SK-N-SH (cell line): ENCODE results near the gene PPP1R37. TPM values are rescaled to one million over a fixed set of nuclear protein-coding genes. Genes with fewer than 3 reads are reported as not detected.

Experiments
- CTCF ChIA-PET: fragments of 300-600, 350-600 bp; formaldehyde crosslinking; extraction: SDS; loops from one replicate; lab custom pipeline; 2021; lab: Yijun Ruan, JAX
- POLR2A ChIA-PET: fragments of 350-600 bp; sonication (Branson Sonifier 250); formaldehyde crosslinking; extraction: SDS; loops from one replicate; lab custom pipeline; 2020; ENCODE audit warnings: antibody characterized with exemption, inconsistent platforms; lab: Yijun Ruan, JAX
- DNase-seq: peaks from one replicate; pipeline ENCODE4 v3.0.0; 2012
- H2AFZ ChIP-seq: fragments of 200-600 bp; sonication (generic); 2 replicates; pipeline ENCODE4 v1.8.1; 2016; ENCODE audit warnings: antibody characterized with exemption, mild to moderate bottlenecking, low read depth
- H3F3A ChIP-seq: fragments of 200-600 bp; sonication (generic); replicated peaks from 2 replicates; pipeline ENCODE3; 2016; ENCODE audit warnings: antibody characterized with exemption, mild to moderate bottlenecking; ENCODE audit not compliant: insufficient read depth
- H3K27ac ChIP-seq, 2 experiments: fragments of 200-500 bp in 1 of 2; fragments of 200-600 bp in 1 of 2; sonication (Bioruptor generic) in 1 of 2; sonication (generic), shearing (Covaris generic) in 1 of 2; 2 replicates each; pipeline versions ENCODE4 v1.5.1 to v1.6.1; 2014 to 2016; ENCODE audit warnings: low read depth in 2 of 2, inconsistent platforms in 1 of 2, low read length in 1 of 2, mild to moderate bottlenecking in 1 of 2, mixed read lengths in 1 of 2
- H3K27me3 ChIP-seq: fragments of 200-600 bp; sonication (generic), shearing (Covaris generic); 2 replicates; pipeline ENCODE4 v1.6.1; 2016; ENCODE audit warnings: mixed run types; ENCODE audit not compliant: insufficient read depth
- H3K36me3 ChIP-seq, 2 experiments: fragments of 200-500 bp in 1 of 2; fragments of 200-600 bp in 1 of 2; sonication (Bioruptor generic) in 1 of 2; sonication (generic) in 1 of 2; replicated peaks in 1 of 2; 2 replicates each; pipeline versions ENCODE3 to v1.5.1; 2014 to 2016; ENCODE audit warnings: low read length in 1 of 2, mild to moderate bottlenecking in 1 of 2; ENCODE audit not compliant: insufficient read depth in 2 of 2, control insufficient read depth in 1 of 2
- H3K4me1 ChIP-seq, 2 experiments: fragments of 200-500 bp in 1 of 2; fragments of 200-600 bp in 1 of 2; sonication (Bioruptor generic) in 1 of 2; sonication (generic), shearing (Covaris generic) in 1 of 2; 2 replicates each; pipeline versions ENCODE4 v1.5.1 to v1.6.1; 2014 to 2016; ENCODE audit warnings: low read depth in 1 of 2, low read length in 1 of 2, mixed run types in 1 of 2; ENCODE audit not compliant: insufficient read depth in 2 of 2, control insufficient read depth in 1 of 2
- H3K4me2 ChIP-seq: fragments of 200-600 bp; sonication (generic), shearing (Covaris generic); 2 replicates; pipeline ENCODE4 v1.6.1; 2017; ENCODE audit warnings: mixed run types
- H3K4me3 ChIP-seq, 2 experiments: fragments of 200-500 bp in 1 of 2; fragments of 200-600 bp in 1 of 2; sonication (Bioruptor generic) in 1 of 2; sonication (generic), shearing (Covaris generic) in 1 of 2; 2 replicates each; pipeline versions ENCODE4 v1.5.1 to v1.8.1; 2014 to 2016; ENCODE audit warnings: low read depth in 2 of 2, inconsistent platforms in 1 of 2, low read length in 1 of 2, mild to moderate bottlenecking in 1 of 2, mixed read lengths in 1 of 2, moderate library complexity in 1 of 2
- H3K79me2 ChIP-seq: fragments of 200-600 bp; sonication (generic); 2 replicates; pipeline ENCODE4 v1.8.1; 2017; ENCODE audit warnings: mild to moderate bottlenecking; ENCODE audit not compliant: insufficient read depth
- H3K9ac ChIP-seq: fragments of 200-600 bp; sonication (generic); 2 replicates; pipeline ENCODE4 v1.6.1; 2017; ENCODE audit warnings: mixed run types
- H3K9me2 ChIP-seq: fragments of 200-600 bp; sonication (generic); 2 replicates; pipeline ENCODE4 v1.6.1; 2017; ENCODE audit warnings: mixed run types
- H3K9me3 ChIP-seq: fragments of 200-600 bp; sonication (generic); 2 replicates; pipeline ENCODE4 v1.6.1; 2017; ENCODE audit warnings: mixed run types, mild to moderate bottlenecking, moderate library complexity
- H4K20me1 ChIP-seq: fragments of 200-600 bp; sonication (generic); 2 replicates; pipeline ENCODE4 v1.6.1; 2017; ENCODE audit warnings: mild to moderate bottlenecking, mixed run types; ENCODE audit not compliant: insufficient read depth
- CTCF ChIP-seq: fragments of 200-600 bp; sonication (generic); IDR thresholded peaks from 2 replicates; pipeline ENCODE4 v1.6.1; 2017; ENCODE audit warnings: antibody characterized with exemption, mild to moderate bottlenecking, moderate library complexity
- EP300 ChIP-seq, 2 experiments: IDR thresholded peaks; 2 replicates each; pipeline versions ENCODE4 v1.4.0 to v1.6.1; 2012; ENCODE audit warnings: borderline replicate concordance in 1 of 2, low read depth in 1 of 2, low read length in 1 of 2
- FOXJ3 ChIP-seq: sonication (generic); formaldehyde crosslinking; IDR thresholded peaks from 2 replicates; pipeline ENCODE4 v1.5.1; 2020; ENCODE audit warnings: mild to moderate bottlenecking, missing genetic modification reagents
- GATA2 ChIP-seq: sonication (generic); formaldehyde crosslinking; IDR thresholded peaks from 2 replicates; pipeline ENCODE4 v1.5.0; 2020; ENCODE audit warnings: mild to moderate bottlenecking, missing genetic modification reagents
- IRF3 ChIP-seq: fragments of 150-350 bp; IDR thresholded peaks from 2 replicates; pipeline ENCODE4 v1.6.1; 2016; ENCODE audit warnings: mild to moderate bottlenecking, low read depth, low read length
- MXI1 ChIP-seq: IDR thresholded peaks from 2 replicates; pipeline ENCODE4 v1.6.1; 2012; ENCODE audit warnings: mild to moderate bottlenecking, low read depth, low read length, improper control_type of control experiment
- RAD21 ChIP-seq: IDR thresholded peaks from 2 replicates; pipeline ENCODE4 v1.6.1; 2012; ENCODE audit warnings: mild to moderate bottlenecking, low read length
- RCOR1 ChIP-seq: fragments of 150-350 bp; IDR thresholded peaks from 2 replicates; pipeline ENCODE4 v1.6.1; 2017; ENCODE audit warnings: antibody characterized with exemption, low read length
- YY1 ChIP-seq: IDR thresholded peaks from 2 replicates; pipeline ENCODE4 v1.4.0; 2012; ENCODE audit warnings: low read depth, mild to moderate bottlenecking
- WGBS: methylation state at CpG from one replicate; pipeline ENCODE4 v1.1.6; 2017; ENCODE audit warnings: low lambda C conversion rate; 5-methylcytosine and 5-hydroxymethylcytosine counted together
- polyA plus RNA-seq, 3 experiments: library from polyadenylated mRNA; depleted of rRNA; stranded (reverse); fragments of >200 nt; gene quantifications; 2 replicates each; pipeline ENCODE4 v1.2.3, GENCODE V29; 2012
- TF ChIP-seq, protein P1 (sequence below): IDR thresholded peaks from 2 replicates; pipeline ENCODE4 v1.4.0; 2012; ENCODE audit warnings: low read depth, borderline replicate concordance
- TF ChIP-seq, protein P2 (sequence below): IDR thresholded peaks from 2 replicates; pipeline ENCODE4 v1.6.1; 2012; ENCODE audit warnings: mild to moderate bottlenecking, low read depth, low read length, moderate library complexity
- TF ChIP-seq, protein P3 (sequence below): fragments of 150-350 bp; IDR thresholded peaks from 2 replicates; pipeline ENCODE4 v1.6.1; 2017; ENCODE audit warnings: antibody characterized with exemption, low read length, low read depth, borderline replicate concordance

PPP1R37 gene
- polyA plus RNA-seq, 1 of the 3 experiments (the other 2 are of a cell fraction): 24.4 TPM

DNA sequence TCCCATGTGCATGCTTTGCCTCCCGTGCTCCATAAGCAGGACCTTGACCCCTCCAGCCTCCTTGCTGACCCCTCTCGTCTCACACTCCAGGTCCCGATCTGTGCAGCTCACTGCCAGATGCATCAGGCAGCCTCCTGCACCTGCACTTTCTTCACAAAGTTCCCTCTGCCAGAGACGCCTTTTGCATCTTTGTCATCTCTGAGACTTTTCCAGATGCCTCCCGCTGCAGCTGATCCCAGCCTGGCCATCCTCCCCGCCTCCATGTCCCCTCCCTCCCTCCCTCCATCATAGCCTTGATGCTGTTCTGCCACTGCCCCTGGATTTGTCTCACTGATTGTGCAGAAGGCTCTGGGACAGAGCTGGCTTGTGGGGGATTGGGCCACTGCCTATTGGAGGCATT, 29.9 kb downstream of the PPP1R37 start:
- TF ChIP-seq YY1 (no peak), IRF3 (no peak), CTCF (no peak), RCOR1 (no peak), FOXJ3 (CRISPR knock-in tag) (no peak), RAD21 (no peak), MXI1 (no peak), EP300 (IDR thresholded peaks at IDR 0.05; ENCODE audit: borderline replicate concordance in 1 of 2, low read depth in 1 of 2, low read length in 1 of 2) (no peak), GATA2 (CRISPR knock-in tag) (no peak)
- TF ChIP-seq, protein P1, sequence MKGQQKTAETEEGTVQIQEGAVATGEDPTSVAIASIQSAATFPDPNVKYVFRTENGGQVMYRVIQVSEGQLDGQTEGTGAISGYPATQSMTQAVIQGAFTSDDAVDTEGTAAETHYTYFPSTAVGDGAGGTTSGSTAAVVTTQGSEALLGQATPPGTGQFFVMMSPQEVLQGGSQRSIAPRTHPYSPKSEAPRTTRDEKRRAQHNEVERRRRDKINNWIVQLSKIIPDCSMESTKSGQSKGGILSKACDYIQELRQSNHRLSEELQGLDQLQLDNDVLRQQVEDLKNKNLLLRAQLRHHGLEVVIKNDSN: no peak
- TF ChIP-seq, protein P2, sequence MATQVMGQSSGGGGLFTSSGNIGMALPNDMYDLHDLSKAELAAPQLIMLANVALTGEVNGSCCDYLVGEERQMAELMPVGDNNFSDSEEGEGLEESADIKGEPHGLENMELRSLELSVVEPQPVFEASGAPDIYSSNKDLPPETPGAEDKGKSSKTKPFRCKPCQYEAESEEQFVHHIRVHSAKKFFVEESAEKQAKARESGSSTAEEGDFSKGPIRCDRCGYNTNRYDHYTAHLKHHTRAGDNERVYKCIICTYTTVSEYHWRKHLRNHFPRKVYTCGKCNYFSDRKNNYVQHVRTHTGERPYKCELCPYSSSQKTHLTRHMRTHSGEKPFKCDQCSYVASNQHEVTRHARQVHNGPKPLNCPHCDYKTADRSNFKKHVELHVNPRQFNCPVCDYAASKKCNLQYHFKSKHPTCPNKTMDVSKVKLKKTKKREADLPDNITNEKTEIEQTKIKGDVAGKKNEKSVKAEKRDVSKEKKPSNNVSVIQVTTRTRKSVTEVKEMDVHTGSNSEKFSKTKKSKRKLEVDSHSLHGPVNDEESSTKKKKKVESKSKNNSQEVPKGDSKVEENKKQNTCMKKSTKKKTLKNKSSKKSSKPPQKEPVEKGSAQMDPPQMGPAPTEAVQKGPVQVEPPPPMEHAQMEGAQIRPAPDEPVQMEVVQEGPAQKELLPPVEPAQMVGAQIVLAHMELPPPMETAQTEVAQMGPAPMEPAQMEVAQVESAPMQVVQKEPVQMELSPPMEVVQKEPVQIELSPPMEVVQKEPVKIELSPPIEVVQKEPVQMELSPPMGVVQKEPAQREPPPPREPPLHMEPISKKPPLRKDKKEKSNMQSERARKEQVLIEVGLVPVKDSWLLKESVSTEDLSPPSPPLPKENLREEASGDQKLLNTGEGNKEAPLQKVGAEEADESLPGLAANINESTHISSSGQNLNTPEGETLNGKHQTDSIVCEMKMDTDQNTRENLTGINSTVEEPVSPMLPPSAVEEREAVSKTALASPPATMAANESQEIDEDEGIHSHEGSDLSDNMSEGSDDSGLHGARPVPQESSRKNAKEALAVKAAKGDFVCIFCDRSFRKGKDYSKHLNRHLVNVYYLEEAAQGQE: no peak
- TF ChIP-seq, protein P3, sequence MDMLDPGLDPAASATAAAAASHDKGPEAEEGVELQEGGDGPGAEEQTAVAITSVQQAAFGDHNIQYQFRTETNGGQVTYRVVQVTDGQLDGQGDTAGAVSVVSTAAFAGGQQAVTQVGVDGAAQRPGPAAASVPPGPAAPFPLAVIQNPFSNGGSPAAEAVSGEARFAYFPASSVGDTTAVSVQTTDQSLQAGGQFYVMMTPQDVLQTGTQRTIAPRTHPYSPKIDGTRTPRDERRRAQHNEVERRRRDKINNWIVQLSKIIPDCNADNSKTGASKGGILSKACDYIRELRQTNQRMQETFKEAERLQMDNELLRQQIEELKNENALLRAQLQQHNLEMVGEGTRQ: no peak
- H3K27me3 ChIP-seq: no peaks in the 10 kb centered on the region
- H3K9ac ChIP-seq: no peak overlapping the region
- DNase-seq: no peak
- H3K27ac ChIP-seq: no peak overlapping the region; a peak in 1 of 4 replicates
- H3F3A ChIP-seq: no peaks in the 10 kb centered on the region
- no peaks in the 10 kb centered on the region for H3K9me3 ChIP-seq
- H3K4me3 ChIP-seq: no peak overlapping the region
- H3K9me2 ChIP-seq: no peaks in the 10 kb centered on the region
- H3K36me3 ChIP-seq: no peaks in the 10 kb centered on the region
- peaks cover 78% of the 10 kb centered on the region for H3K79me2 ChIP-seq
- 92% methylated on average over 6 of the region's 6 CpGs for WGBS
- H3K4me1 ChIP-seq: peaks cover 0 to 24% of the 10 kb centered on the region in 2 experiments; a peak in 1 of 4 replicates
- CTCF ChIA-PET: interaction anchor here (0.6 to 1.3 kb wide), 3 partner anchors 29 to 78 kb away, joined by 3 to 4 read pairs (median 3); no protein-coding TSS in a partner anchor
- peaks cover 84% of the 10 kb centered on the region for H4K20me1 ChIP-seq
- H2AFZ ChIP-seq: no peak overlapping the region
- H3K4me2 ChIP-seq: no peak overlapping the region
- POLR2A ChIA-PET: no interaction called here
